IMR-90 (cell line): ENCODE data around the gene GARNL3. TPM values are rescaled to one million over a fixed set of nuclear protein-coding genes. Genes with fewer than 3 reads are reported as not detected.
A peak's percentile ranks its signal among the peaks of the same experiment; 100 is the strongest.

Source experiments
- ATAC-seq: fragments of 200-7000 bp; cut with Tn5 transposase; 2 replicates; pipeline ENCODE4 v1.9.1; 2020; ENCODE audit warnings: low read depth, mild to moderate bottlenecking, moderate library complexity
- BruUV-seq: library from RNA; stranded (reverse); fragments of 400-500 nt; replicated peaks from 2 replicates; lab custom pipeline; 2021; lab: Mats Ljungman, UMichigan
- CTCF ChIA-PET: fragments of 300-600 bp; formaldehyde crosslinking; extraction: SDS; loops from one replicate; lab custom pipeline; 2021; ENCODE audit warnings: antibody characterized with exemption; lab: Yijun Ruan, JAX
- POLR2A ChIA-PET: fragments of 300-600 bp; sonication (Branson Sonifier 250); formaldehyde crosslinking; loops from one replicate; lab custom pipeline; 2022; ENCODE audit warnings: antibody characterized with exemption; ENCODE audit not compliant: unreplicated experiment; lab: Charles Lee
- DNase-seq: peaks from one replicate; pipeline ENCODE4 v3.0.0; 2013
- H2AFZ ChIP-seq: replicated peaks from 2 replicates; pipeline ENCODE3; 2013; ENCODE audit warnings: low read length, mild to moderate bottlenecking; ENCODE audit not compliant: poor library complexity
- H2AK5ac ChIP-seq: 2 replicates; pipeline ENCODE4 v1.6.1; 2013; ENCODE audit warnings: low read depth, low read length, inconsistent platforms
- H2AK9ac ChIP-seq: replicated peaks from 2 replicates; pipeline ENCODE3; 2013; ENCODE audit warnings: mild to moderate bottlenecking, low read depth, low read length, moderate library complexity; ENCODE audit not compliant: poor library complexity
- H2BK120ac ChIP-seq: 2 replicates; pipeline ENCODE4 v1.6.1; 2013; ENCODE audit warnings: low read depth, low read length, inconsistent platforms
- H2BK15ac ChIP-seq: 3 replicates; pipeline ENCODE4 v1.6.1; 2013; ENCODE audit warnings: low read depth, low read length, inconsistent platforms
- H2BK20ac ChIP-seq: 2 replicates; pipeline ENCODE4 v1.6.1; 2013; ENCODE audit warnings: low read depth, mild to moderate bottlenecking, inconsistent platforms, low read length, moderate library complexity
- H2BK5ac ChIP-seq: 2 replicates; pipeline ENCODE4 v1.6.1; 2013; ENCODE audit warnings: mild to moderate bottlenecking, low read depth, low read length, inconsistent platforms; ENCODE audit not compliant: poor library complexity, severe bottlenecking
- H3K14ac ChIP-seq: replicated peaks from 2 replicates; pipeline ENCODE4 v1.6.1; 2013; ENCODE audit warnings: low read depth, low read length, inconsistent platforms
- H3K18ac ChIP-seq: 2 replicates; pipeline ENCODE4 v1.6.1; 2013; ENCODE audit warnings: low read depth, low read length, control low read depth
- H3K23ac ChIP-seq: 2 replicates; pipeline ENCODE4 v1.6.1; 2013; ENCODE audit warnings: low read depth, low read length, inconsistent platforms
- H3K27ac ChIP-seq: 2 replicates; pipeline ENCODE4 v1.5.1; 2013; ENCODE audit warnings: mild to moderate bottlenecking, control low read depth, low read length; ENCODE audit not compliant: insufficient read depth
- H3K27me3 ChIP-seq: 2 replicates; pipeline ENCODE4 v1.6.1; 2013; ENCODE audit warnings: low read length; ENCODE audit not compliant: control insufficient read depth, insufficient read depth
- H3K36me3 ChIP-seq: 2 replicates; pipeline ENCODE4 v1.6.1; 2013; ENCODE audit warnings: low read length, mixed read lengths; ENCODE audit not compliant: control insufficient read depth, insufficient read depth
- H3K4ac ChIP-seq: 2 replicates; pipeline ENCODE4 v1.6.1; 2013; ENCODE audit warnings: low read depth, low read length, inconsistent platforms
- H3K4me1 ChIP-seq: 2 replicates; pipeline ENCODE4 v1.6.1; 2013; ENCODE audit warnings: low read length, mixed read lengths; ENCODE audit not compliant: control insufficient read depth, insufficient read depth
- H3K4me2 ChIP-seq: 2 replicates; pipeline ENCODE4 v1.6.1; 2013; ENCODE audit warnings: low read depth, mild to moderate bottlenecking, control low read depth, low read length, moderate library complexity
- H3K4me3 ChIP-seq: 2 replicates; pipeline ENCODE4 v1.5.1; 2013; ENCODE audit warnings: low read depth, mild to moderate bottlenecking, control low read depth, low read length, moderate library complexity; ENCODE audit not compliant: insufficient read depth
- H3K56ac ChIP-seq: 2 replicates; pipeline ENCODE4 v1.6.1; 2013; ENCODE audit warnings: low read length, inconsistent platforms; ENCODE audit not compliant: insufficient read depth; ENCODE audit errors: extremely low read depth
- H3K79me1 ChIP-seq, 2 experiments: 2 replicates each; pipeline ENCODE4 v1.6.1; 2013; ENCODE audit warnings: low read length in 2 of 2, inconsistent platforms in 1 of 2, low read depth in 1 of 2
- H3K9ac ChIP-seq: 2 replicates; pipeline ENCODE4 v1.6.1; 2013; ENCODE audit warnings: low read depth, low read length, control low read depth
- H3K9me1 ChIP-seq: 2 replicates; pipeline ENCODE4 v1.6.1; 2013; ENCODE audit warnings: low read length, inconsistent platforms; ENCODE audit not compliant: insufficient read depth
- H3K9me3 ChIP-seq: 2 replicates; pipeline ENCODE4 v1.6.1; 2013; ENCODE audit warnings: low read length; ENCODE audit not compliant: control insufficient read depth, insufficient read depth
- H4K20me1 ChIP-seq: 2 replicates; pipeline ENCODE4 v1.6.1; 2013; ENCODE audit warnings: low read length, inconsistent platforms; ENCODE audit not compliant: insufficient read depth
- H4K5ac ChIP-seq: 2 replicates; pipeline ENCODE4 v1.6.1; 2013; ENCODE audit warnings: mild to moderate bottlenecking, low read depth, low read length, control low read depth
- H4K8ac ChIP-seq, 2 experiments: 2 replicates each; pipeline ENCODE4 v1.6.1; 2013; ENCODE audit warnings: low read depth in 2 of 2, low read length in 2 of 2, control low read depth in 1 of 2, inconsistent platforms in 1 of 2
- H4K91ac ChIP-seq: 2 replicates; pipeline ENCODE4 v1.6.1; 2013; ENCODE audit warnings: low read depth, low read length, inconsistent platforms; ENCODE audit not compliant: insufficient read depth
- BHLHE40 ChIP-seq: fragments of 150-350 bp; IDR thresholded peaks from 2 replicates; pipeline ENCODE4 v1.6.1; 2016; ENCODE audit warnings: mild to moderate bottlenecking, low read depth, low read length
- CEBPB ChIP-seq: IDR thresholded peaks from 2 replicates; pipeline ENCODE4 v1.6.1; 2012; ENCODE audit warnings: low read depth, low read length, improper control_type of control experiment
- CTCF ChIP-seq: conservative IDR thresholded peaks from 2 replicates; pipeline ENCODE4 v1.5.1; 2012; ENCODE audit warnings: mild to moderate bottlenecking, low read depth, low read length, improper control_type of control experiment
- FOS ChIP-seq: fragments of 150-350 bp; IDR thresholded peaks from 2 replicates; pipeline ENCODE4 v1.6.1; 2016; ENCODE audit warnings: low read depth, low read length
- MAFK ChIP-seq: IDR thresholded peaks from 2 replicates; pipeline ENCODE4 v1.6.1; 2012; ENCODE audit warnings: low read depth, low read length, improper control_type of control experiment
- RAD21 ChIP-seq: IDR thresholded peaks from 2 replicates; pipeline ENCODE4 v1.6.1; 2012; ENCODE audit warnings: low read length, improper control_type of control experiment
- RCOR1 ChIP-seq: IDR thresholded peaks from 2 replicates; pipeline ENCODE4 v1.6.1; 2012; ENCODE audit warnings: mild to moderate bottlenecking, low read length, improper control_type of control experiment; ENCODE audit not compliant: insufficient replicate concordance
- RFX5 ChIP-seq: IDR thresholded peaks from 2 replicates; pipeline ENCODE4 v1.8.0; 2012; ENCODE audit warnings: low read depth, mild to moderate bottlenecking, low read length, moderate library complexity
- WGBS, 2 experiments: methylation state at CpG; one replicate each; pipeline versions ENCODE4 v1.1.5 to v1.1.7; 2013; ENCODE audit warnings: missing lambda C conversion rate in 2 of 2; ENCODE audit not compliant: insufficient read length in 1 of 2; ENCODE audit errors: extremely low coverage in 2 of 2; 5-methylcytosine and 5-hydroxymethylcytosine counted together
- dilution Hi-C: fragments of 300-500 bp; cut with HindIII; formaldehyde crosslinking; loops from one replicate; pipeline ENCODE4 v1.14.3; 2018; ENCODE audit warnings: low sequenced_read_pairs; ENCODE audit not compliant: unreplicated experiment
- in situ Hi-C: fragments of 300-500 bp; cut with MboI; formaldehyde crosslinking; loops from 3 replicates; pipeline ENCODE4 v1.14.3; 2019; ENCODE audit warnings: low sequenced_read_pairs, inconsistent platforms, mixed read lengths
- intact Hi-C: fragments of 100-400 bp; cut with micrococcal nuclease; formaldehyde crosslinking; loops from 2 replicates; pipeline ENCODE4 v1.10.0; 2022
- polyA plus RNA-seq, 3 experiments: library from polyadenylated mRNA; depleted of rRNA; stranded (reverse); fragments of >200 nt; gene quantifications; 2 replicates each; pipeline ENCODE4 v1.2.3, GENCODE V29; 2012; ENCODE audit warnings: low replicate concordance in 1 of 3
- total RNA-seq: library from RNA; depleted of rRNA; stranded (reverse); fragments of >200 nt; gene quantifications from 2 replicates; pipeline ENCODE4 v1.2.3, GENCODE V29; 2012
- TF ChIP-seq, protein P1 (sequence below): fragments of 150-350 bp; IDR thresholded peaks from 2 replicates; pipeline ENCODE4 v1.6.1; 2017; ENCODE audit warnings: mild to moderate bottlenecking, antibody characterized with exemption, low read length, low read depth

The GARNL3 gene
- total and polyA plus RNA-seq, 2 of the 4 experiments (the other 2 are of a cell fraction): 1.9 to 5.0 TPM

- TF ChIP-seq, protein P1, sequence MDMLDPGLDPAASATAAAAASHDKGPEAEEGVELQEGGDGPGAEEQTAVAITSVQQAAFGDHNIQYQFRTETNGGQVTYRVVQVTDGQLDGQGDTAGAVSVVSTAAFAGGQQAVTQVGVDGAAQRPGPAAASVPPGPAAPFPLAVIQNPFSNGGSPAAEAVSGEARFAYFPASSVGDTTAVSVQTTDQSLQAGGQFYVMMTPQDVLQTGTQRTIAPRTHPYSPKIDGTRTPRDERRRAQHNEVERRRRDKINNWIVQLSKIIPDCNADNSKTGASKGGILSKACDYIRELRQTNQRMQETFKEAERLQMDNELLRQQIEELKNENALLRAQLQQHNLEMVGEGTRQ: no peak
- no peak for TF ChIP-seq MAFK
Measured at GRCh38 chr9:127417131-127418036, 152.8 kb downstream of the GARNL3 start (continued).

DNA sequence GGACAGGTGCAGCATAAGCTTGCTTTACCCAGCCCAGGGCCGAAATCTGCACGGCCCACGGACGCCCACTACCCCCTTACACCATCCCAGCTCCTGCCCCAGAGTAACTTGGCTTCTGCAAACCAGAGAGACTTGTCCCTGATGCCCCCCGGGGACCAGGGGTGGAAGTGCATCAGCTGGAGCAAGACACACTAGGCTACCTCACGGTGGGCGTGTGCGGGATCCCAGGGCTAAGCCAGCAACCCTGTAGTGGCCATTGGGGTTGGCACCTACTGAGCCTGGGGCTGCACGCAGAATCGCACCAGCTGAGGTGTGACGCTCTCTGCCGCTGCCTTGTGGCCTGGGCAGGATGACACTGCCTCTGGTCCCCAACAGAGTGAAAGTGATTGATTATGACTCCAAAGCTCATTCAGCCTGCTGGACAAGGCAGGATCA, 153.5 kb downstream of the GARNL3 start:
- DNase-seq: no peak
- no peak overlapping the region for H3K4me2 ChIP-seq
- CTCF ChIA-PET: interaction anchor here (1.5 kb wide), 1 partner anchor 213 kb away, joined by 3 read pairs; no protein-coding TSS in a partner anchor

More for the DNA sequence above, 153.5 kb downstream of the GARNL3 start:
- Histone ChIP-seq H3K9ac (no peak overlapping the region), H3K56ac (no peak overlapping the region), H3K4me3 (no peak overlapping the region), H4K8ac (no peak overlapping the region), H3K18ac (no peak overlapping the region), H2BK15ac (no peak overlapping the region), H3K27ac (no peak overlapping the region), H4K91ac (no peak overlapping the region), H3K23ac (no peak overlapping the region), H3K4ac (no peak overlapping the region), H3K9me3 (no peaks in the 10 kb centered on the region), H2AK5ac (no peak overlapping the region), H3K27me3 (no peaks in the 10 kb centered on the region), H4K5ac (no peak overlapping the region), H2BK20ac (no peak overlapping the region), H2BK120ac (no peak overlapping the region), H3K36me3 (0 out of 2 replicates have a peak, but pooled peaks cover 2% of the 10 kb centered on the region), H2BK5ac (no peak overlapping the region), H4K20me1 (no peaks in the 10 kb centered on the region), H3K14ac (no peak overlapping the region), H2AFZ (no peak overlapping the region), H3K9me1 (peaks cover 12% of the 10 kb centered on the region; the same call in 1 of the 2 replicates), H3K4me1 (peaks cover 7% of the 10 kb centered on the region), H2AK9ac (no peak overlapping the region), H3K79me1 (peaks cover 9 to 14% of the 10 kb centered on the region in 2 experiments)
- POLR2A ChIA-PET: no interaction called here
- dilution Hi-C loops (no loop called here), intact Hi-C loops (no loop called here), in situ Hi-C loops (no loop called here)
- ATAC-seq: peak; percentile 33
- 20% methylated on average over 2 of the region's 12 CpGs; no CpG with 5 or more reads in 1 of the 2 experiments for WGBS, 2 experiments
- BruUV-seq: no TSS peak
- no peak for TF ChIP-seq CEBPB
- TF ChIP-seq BHLHE40: no peak
- TF ChIP-seq FOS: no peak
- 0 out of 2 replicates have a peak, but pooled peaks have one; percentile 10 for TF ChIP-seq CTCF
- no peak for TF ChIP-seq RAD21
- TF ChIP-seq RFX5: no peak
- no peak for TF ChIP-seq RCOR1
